Loucy (cell line): ENCODE measurements around the gene GRN.

Source experiments
- CTCF ChIP-seq: fragments of 200-600 bp; sonication (generic); conservative IDR thresholded peaks from 2 replicates; pipeline ENCODE4 v1.5.1; 2014; ENCODE audit warnings: mild to moderate bottlenecking, antibody characterized with exemption, low read length
- EZH2phosphoT487 ChIP-seq: fragments of 200-600 bp; IDR thresholded peaks from 2 replicates; pipeline ENCODE4 v1.6.1; 2018; ENCODE audit warnings: antibody characterized with exemption, mild to moderate bottlenecking, moderate library complexity, borderline replicate concordance

GRCh38 chr17:44386182-44386525, 41.1 kb downstream of the GRN start:
- TF ChIP-seq CTCF (no peak), EZH2phosphoT487 (no peak)
